DMS53 treated with DMSO at 0.1 percent for 48 hours (cell line): ENCODE measurements around the gene LMF1.

Source experiments
- DNase-seq: peaks from one replicate; lab custom pipeline; 2025; ENCODE audit not compliant: unreplicated experiment; lab: John Stamatoyannopoulos, UW

The LMF1 gene

DNA sequence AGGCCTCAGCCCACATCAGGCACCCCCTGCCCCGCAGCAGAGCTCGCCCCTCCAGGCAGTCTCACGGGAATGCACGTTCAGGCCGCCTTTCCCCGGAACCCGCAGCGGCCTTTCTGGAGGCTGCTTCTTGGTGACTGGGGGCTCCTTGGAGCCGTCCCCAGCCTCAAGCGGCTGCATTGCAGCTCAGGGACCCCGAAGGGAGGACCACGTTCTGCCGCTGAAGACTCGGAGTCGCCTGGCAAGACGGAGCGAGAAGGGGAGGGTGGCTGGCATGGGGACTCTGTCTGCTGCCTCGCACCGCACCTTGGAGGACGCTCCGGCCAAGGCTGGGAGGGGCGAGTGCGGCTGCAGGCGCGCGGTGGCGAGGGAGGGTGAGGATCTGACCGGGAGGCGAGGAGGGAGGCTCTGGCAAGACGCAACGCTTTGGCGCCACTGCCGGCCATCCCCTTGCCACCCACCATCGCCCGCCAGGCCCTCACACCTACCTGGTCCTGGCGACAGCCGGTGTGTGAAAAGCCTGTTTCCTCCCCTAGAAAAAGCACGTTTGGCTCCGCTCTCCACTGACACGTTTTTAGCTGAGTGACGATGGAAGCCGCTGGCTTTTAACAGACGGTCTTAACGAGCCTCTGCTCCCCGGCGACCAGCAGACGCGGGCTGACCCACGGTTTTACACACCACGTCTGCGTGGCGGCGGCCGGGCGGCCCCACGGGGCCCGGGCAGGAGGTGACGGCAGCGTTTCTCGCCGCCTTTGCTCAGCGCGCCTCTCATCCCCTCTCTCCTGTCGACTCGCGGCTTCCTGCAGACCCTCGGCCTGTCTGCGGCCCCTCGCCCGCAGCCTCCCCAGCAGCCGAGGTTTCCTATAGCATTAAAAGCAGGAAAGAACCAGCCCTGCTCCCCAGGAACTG is 153.5 kb downstream of the LMF1 start:
- DNase-seq, result no peak

DNA sequence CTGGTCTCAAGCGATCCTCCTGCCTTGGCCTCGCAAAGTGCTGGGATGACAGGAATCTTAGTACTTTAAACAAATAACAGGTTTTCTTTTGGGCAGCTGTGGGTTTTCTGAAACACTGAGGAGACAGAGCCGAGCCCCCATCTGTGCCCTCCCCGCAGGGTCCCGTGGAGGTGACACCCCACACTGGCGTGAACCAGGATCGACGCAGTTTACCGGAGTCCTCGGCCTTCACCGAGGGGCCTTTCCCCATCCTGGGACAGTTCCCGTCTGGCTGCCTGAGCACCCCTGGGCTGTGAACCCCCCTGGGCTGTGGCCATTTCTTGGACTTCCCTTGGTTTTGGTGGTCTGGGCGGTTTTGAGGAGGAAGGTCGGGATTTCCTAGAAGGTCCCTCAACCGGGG is 154.9 kb downstream of the LMF1 start:
- DNase-seq, result no peak

DNA sequence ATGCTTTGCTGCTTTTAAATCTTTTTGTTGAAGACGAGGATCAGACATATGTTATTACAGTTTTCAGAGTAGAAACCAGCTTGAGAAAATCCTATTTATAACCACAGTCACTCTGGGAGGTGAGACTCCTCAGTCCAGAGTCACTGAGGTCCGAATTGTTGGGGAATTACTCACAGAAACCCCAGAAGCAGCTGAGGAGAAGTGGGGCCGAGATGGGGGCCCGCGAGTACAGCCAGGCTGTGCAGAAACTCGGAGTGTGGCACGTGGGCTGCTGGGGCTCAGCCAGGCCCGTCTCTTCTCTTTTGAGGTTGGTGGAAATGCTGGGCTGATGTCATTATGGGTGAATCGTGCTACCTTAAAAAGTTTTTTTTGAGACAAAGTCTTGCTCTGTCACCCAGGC is 155.8 kb downstream of the LMF1 start:
- no peak for DNase-seq

DNA sequence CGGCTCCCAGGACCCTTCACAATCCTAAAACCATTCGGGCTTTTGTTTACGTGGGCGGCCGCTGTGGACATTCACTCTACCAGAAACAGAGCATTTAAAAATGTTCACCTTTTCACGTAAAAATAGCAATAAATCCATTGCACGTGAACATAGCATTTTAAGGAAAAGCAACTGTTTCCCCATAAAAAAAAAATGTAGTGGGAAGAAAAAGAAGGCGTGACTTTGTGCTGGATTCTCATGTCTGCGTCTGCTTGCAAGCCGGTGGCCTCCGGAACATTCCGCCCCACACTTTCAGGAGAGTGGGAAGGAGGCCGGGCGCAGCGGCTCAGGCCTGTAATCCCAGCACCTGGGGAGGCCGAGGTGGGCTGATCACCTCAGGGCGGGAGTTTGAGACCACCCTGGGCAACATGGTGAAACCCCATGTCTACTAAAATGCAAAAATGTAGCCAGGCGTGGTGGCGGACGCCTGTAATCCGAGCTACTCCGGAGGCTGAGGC is 156.8 kb downstream of the LMF1 start:
- DNase-seq, result no peak

DNA sequence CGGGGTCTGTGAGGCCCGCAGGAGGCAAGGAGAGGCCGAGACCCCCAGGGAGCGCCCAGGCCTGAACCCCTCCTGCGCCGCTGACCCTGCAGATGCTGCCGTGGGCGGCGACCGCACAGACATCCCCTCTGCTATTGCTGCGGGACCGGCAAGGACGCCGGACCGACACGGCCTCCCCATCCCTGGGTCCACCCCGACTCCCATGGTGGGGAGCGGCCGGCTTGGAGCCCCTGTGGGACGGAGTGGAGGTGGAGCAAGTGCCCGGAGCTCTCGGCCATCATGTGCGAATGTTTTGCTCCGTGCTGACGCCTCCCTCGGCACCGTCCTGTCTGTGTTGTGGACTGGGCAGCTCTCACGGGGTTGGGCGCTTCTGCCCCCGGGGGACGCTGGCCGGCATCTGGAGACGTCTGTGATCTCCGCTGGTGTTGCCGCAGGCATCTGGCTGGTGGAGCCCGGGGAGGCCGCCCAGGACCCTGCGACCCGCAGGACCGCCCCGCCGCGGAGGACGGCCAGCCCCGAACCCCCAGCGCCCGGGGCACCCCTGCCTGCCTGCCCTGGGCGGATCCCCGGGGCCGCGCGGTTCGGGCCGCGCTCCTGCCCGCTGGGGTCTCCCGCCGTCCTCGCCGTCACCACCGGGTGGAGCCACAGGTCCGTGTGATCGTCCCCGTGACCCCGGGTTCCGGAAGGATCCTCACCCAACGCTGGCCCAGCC is 157.4 kb downstream of the LMF1 start:
- DNase-seq, result no peak

DNA sequence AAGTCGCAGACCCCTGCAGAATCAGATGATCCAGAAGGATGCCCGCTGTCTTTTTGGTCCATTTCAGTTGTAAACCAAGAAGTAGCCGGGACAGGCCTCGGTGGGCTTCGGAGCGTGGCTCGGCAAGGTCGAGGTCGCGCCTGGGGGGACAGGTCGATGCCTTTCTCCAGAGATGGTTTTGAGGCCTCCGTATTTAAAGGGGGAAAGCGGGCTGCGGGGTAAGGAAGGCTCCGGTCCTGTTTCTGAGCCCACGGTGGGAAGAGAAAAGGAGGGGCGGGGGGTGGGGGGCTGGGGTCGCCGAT is 162.7 kb downstream of the LMF1 start:
- no peak for DNase-seq

DNA sequence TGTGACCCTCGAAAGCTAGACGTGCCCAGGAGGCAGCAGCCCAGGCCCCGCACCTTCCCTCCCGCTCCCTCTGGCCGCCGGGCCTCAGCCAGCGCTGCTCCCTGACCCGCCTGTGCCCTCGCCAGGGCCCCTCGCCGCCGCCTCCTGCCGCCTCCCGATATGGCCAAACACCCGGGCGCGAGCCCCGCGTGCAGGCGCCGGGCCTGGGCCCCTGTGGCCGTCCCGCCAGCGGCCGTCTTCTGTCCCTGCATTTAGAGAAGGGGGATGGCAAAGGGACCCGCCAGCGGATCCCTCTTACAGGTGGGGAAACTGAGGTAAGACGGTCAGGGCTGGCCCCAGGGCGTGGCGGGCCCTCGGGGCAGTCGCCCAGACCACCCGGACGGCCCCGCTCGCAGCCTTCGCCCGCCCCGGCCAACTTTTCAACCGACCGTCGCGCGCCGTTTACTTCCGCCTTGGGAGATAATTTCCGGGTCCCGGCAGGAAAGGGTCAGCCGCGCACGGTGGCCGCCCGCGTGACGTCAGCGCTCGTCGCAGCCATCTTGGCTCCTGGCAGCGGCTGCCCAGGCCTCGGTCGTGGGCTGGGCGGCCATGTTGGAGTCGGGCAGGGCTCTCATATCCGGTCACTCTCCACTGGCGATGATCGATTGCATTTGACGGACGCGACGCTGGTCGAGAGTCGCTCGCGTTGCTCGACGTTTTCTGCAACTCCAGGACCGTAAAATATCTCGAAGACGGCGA is 163.3 kb downstream of the LMF1 start:
- DNase-seq, result peak; percentile 65

DNA sequence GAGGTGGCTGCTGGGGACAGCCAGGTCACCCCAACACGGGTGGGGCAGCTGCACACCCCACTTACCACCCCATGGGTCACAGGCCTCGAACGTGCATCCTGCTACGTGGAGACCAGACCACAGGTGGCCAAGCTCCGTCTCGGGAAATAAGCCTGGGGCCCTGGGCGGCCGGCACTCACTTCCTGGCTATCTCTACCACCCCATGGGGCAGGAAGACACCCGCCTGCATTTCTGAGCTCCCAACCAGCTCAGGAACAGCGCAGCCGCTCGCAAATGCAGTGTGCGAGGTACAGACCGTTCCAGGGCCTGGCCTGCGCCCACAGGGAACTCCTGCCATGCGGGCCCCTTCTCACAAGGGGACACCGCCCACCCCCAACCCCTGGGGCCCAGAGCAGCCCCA is 165.3 kb downstream of the LMF1 start:
- DNase-seq, result no peak

DNA sequence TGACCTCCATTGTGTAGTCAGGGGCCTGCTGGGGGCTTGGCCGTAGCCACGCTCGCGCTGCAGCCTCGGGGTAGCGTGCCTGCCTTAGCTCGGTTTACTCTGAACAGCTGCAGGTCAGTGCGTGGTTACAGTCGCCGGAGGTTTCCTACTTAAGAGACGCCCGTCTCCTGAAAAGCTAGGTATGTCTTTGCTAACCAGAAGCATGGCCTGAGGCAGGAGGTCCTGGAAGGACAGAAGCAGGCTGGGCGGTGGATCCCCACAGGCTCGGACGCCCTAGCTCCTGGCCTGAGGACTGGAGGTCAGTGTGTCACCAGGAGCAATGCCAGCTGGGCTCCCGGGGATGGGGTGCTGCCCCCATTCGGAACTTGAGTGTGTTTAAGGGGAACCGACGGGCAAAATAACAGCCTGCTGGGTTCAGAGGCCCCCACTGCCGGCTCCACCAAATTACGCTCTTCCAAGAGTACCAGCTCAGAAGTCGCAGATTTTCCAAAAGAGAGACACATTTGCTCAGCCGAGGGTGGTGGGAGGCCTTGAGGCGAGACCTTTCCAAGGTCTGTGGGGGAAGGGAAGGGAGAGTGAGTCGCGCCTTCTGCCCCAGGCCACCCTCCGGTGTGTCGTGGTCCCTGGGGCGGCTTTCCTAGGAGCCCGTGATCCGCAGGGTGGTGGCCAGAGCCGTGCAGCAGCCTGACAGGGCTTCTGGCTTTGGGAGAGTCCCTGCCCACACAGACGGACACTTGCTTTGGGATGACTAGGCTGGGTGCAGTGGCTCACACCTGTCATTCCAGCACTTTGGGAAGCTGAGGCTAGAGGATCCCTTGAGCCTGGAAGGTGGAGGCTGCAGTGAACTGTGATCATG is 166.4 kb downstream of the LMF1 start:
- DNase-seq, result no peak

DNA sequence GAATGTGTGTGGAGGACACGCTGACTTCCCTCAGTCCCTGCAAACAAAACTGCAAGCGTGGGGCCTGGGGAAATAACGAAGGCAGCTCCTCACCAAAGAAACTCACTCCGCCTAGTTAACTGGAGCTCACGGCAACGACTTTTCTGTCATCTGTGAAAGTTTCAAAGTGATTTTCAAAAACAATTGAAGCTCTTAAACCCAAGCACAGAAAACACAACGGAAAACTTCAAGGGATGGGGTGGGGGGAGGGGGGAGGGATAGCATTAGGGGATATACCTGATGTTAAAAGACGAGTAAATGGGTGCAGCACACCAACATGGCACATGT is 167.1 kb downstream of the LMF1 start:
- no peak for DNase-seq
